Stimulated activated CD4-positive, alpha-beta T cell treated with anti-CD3 and anti-CD28 coated beads, Interleukin-1b, Interleukin-23, amount 100 ng/mL, for 4 hours (primary cell): ENCODE measurements around the gene SMIM5.

ENCODE experiments used
- DNase-seq, 2 donors: peaks; one replicate each; pipeline ENCODE4 v3.0.0-alpha.2; 2020; ENCODE audit warnings: low read depth in 2 of 2

Gene SMIM5

DNA sequence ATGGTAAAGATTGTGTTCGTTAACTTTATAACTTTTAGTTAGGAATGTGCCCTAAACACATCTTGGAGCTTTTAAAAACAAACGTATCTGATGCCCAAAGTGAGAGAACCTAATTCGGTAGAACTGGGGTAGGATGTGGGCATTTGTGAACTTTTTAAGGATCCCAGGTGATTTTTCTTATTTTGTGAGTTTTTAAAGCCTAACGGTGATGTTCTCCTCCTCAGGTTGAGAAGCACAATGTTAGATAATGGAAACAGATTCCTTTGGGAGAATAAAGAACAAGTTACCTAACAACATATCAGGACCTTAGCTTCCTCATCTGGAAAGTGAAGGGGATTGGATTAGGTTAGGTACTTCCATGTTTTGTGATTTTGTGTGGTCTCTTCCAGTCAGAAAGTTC lies 34.6 kb downstream of the SMIM5 start:
- no peak for DNase-seq

- no peak for DNase-seq
Observed at GRCh38 chr17:75668489-75668888, 35.3 kb downstream of the SMIM5 start.

GRCh38 chr17:75670868-75671267 lies 37.6 kb downstream of the SMIM5 start:
- no peak for DNase-seq

GRCh38 chr17:75672011-75672410 lies 38.8 kb downstream of the SMIM5 start:
- no peak for DNase-seq

- DNase-seq, result no peak
Observed at GRCh38 chr17:75673487-75673886, 40.3 kb downstream of the SMIM5 start.

DNA sequence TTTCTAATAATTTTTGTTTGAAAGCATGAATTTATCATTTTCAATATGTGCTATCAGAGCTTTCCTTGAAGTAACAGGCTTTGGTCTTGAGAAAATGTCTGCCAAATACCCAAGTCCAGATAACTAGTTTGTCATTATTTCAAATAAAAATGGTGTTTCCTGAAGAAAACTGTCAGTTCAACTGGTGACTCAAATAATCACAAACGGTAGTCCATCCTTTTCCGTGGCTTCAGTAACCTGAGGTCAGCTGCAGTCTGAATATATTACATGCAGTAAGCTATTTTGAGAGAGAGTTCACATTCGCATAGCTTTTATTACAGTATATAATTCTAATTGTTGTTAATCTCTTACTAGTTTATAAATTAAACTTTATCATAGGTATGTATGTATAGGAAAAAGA lies 43.2 kb downstream of the SMIM5 start:
- DNase-seq, result no peak

DNA sequence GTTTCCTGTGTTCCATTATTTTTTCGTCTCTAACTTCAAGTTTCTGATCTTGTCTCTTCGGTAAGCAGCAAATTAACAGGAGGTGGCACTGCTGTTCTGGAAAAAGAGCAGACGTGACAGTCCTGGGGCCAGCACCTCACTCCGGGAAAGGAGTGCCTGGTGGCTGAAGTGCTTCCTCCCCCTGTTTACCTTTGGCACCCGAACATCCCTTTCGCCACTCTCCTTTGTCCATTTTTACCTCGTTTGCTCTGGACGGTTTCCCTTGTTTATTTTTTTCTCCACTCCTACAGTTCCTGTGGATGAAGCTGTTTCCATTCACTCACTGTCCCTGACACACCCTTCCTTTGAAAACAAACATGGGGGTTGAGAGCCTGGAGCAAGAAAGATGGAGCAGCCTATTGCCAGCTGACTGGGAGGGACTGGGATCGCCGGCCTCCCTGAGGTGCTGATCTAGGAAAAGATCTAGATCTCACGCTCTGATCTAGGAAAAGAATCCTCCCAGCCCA lies 46.5 kb downstream of the SMIM5 start:
- DNase-seq, result no peak

GRCh38 chr17:75680431-75680830 lies 47.2 kb downstream of the SMIM5 start:
- DNase-seq, result no peak

DNA sequence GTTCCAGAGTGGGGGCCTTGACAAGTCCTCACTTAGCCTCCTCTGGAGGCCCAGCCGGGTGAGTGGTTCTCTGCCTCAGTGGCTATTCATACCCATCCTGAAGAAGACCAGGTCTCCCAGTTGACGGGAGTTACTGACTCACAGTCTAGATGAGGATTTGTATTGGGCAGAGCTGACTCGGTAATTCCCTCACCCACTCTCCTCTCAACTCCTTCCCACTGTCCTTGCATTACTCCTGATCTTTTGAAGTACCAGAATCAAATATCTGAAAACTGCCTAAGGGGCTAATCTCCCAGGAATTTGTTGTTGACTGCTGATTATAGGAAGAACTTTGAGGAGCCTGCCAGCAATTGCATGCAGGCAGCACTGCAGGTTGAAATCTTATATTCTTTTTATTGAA lies 48.1 kb downstream of the SMIM5 start:
- no peak for DNase-seq

DNA sequence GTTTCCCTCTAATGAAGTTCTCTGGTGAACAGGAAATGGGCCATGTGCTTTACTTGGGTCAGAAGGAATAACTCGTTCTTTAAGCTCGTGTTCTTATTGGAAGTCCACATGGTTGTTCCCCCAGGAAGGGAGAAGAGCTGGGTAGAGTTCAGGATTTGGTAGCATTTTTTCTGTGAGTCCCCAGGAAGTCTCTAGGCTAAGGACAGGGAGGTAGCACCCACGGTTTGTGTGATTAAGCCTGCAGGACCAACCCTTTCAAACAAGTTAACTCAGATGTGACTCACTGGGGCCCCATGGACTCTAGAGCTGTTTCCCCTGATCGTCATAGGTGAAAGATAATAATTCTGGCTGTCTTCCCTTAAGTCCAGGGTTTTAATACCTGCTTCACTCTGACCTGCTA lies 50.3 kb downstream of the SMIM5 start:
- DNase-seq, result no peak

- DNase-seq, result no peak
Observed at GRCh38 chr17:75684249-75684648, 51.0 kb downstream of the SMIM5 start.

- no peak for DNase-seq
Observed at GRCh38 chr17:75684924-75685323, 51.7 kb downstream of the SMIM5 start.

GRCh38 chr17:75685499-75685898 lies 52.3 kb downstream of the SMIM5 start:
- DNase-seq, result no peak

- no peak for DNase-seq
Observed at GRCh38 chr17:75688209-75688825, 55.1 kb downstream of the SMIM5 start.

- peak in 1 of 2 donors; percentile 21 for DNase-seq
Observed at GRCh38 chr17:75689441-75689873, 56.2 kb downstream of the SMIM5 start.
